Kidney epithelial cell (primary cell): Measurements from ENCODE around the gene SNTB2. TPM values are rescaled to one million over a fixed set of nuclear protein-coding genes. Genes with fewer than 3 reads are reported as not detected.

ENCODE experiments used
- DNase-seq: peaks from one replicate; pipeline ENCODE4 v3.0.0-alpha.2; 2010; ENCODE audit warnings: low read depth
- H3K27me3 ChIP-seq: 2 replicates; pipeline ENCODE4 v1.6.0; 2011; ENCODE audit warnings: low read length; ENCODE audit not compliant: control insufficient read depth, insufficient read depth
- H3K36me3 ChIP-seq: 2 replicates; pipeline ENCODE4 v1.5.1; 2011; ENCODE audit warnings: low read length; ENCODE audit not compliant: control insufficient read depth, insufficient read depth
- H3K4me3 ChIP-seq: 2 replicates; pipeline ENCODE4 v1.5.1; 2011; ENCODE audit warnings: low read depth, mild to moderate bottlenecking, control low read depth, low read length
- total RNA-seq: library from RNA; depleted of rRNA; stranded (reverse); fragments of >200 nt; gene quantifications from 2 replicates; pipeline ENCODE4 v1.2.3, GENCODE V29; 2015
- TF ChIP-seq, protein P1 (sequence below): IDR thresholded peaks from 2 replicates; pipeline ENCODE4 v1.5.1; 2011; ENCODE audit warnings: mild to moderate bottlenecking, moderate library complexity, low read length, control low read depth, inconsistent platforms; ENCODE audit not compliant: insufficient read depth, poor library complexity, severe bottlenecking

SNTB2 gene
- total RNA-seq, 1 donor from 2014 or later: 9.0 TPM

DNA sequence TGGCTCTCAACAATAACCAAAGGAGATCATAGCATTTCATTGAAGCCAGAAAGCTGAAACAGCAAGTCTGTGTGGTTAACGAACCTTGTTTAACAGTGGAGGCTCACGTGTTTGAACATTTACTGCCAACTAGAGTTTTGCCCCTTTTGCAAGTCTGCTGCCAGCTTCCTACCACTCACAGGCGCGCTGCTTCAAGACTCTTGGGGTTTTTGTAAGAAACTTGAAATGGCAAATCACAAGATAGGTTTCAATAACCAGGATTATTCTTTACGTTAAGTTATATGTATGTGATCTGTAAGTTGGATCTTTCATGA is 1.2 kb downstream of the SNTB2 start:
- Histone ChIP-seq H3K27me3 (no peaks in the 10 kb centered on the region), H3K4me3 (peak overlapping the region; percentile 86), H3K36me3 (no peaks in the 10 kb centered on the region)
- TF ChIP-seq, protein P1, sequence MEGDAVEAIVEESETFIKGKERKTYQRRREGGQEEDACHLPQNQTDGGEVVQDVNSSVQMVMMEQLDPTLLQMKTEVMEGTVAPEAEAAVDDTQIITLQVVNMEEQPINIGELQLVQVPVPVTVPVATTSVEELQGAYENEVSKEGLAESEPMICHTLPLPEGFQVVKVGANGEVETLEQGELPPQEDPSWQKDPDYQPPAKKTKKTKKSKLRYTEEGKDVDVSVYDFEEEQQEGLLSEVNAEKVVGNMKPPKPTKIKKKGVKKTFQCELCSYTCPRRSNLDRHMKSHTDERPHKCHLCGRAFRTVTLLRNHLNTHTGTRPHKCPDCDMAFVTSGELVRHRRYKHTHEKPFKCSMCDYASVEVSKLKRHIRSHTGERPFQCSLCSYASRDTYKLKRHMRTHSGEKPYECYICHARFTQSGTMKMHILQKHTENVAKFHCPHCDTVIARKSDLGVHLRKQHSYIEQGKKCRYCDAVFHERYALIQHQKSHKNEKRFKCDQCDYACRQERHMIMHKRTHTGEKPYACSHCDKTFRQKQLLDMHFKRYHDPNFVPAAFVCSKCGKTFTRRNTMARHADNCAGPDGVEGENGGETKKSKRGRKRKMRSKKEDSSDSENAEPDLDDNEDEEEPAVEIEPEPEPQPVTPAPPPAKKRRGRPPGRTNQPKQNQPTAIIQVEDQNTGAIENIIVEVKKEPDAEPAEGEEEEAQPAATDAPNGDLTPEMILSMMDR: no peak
- DNase-seq: no peak

DNA sequence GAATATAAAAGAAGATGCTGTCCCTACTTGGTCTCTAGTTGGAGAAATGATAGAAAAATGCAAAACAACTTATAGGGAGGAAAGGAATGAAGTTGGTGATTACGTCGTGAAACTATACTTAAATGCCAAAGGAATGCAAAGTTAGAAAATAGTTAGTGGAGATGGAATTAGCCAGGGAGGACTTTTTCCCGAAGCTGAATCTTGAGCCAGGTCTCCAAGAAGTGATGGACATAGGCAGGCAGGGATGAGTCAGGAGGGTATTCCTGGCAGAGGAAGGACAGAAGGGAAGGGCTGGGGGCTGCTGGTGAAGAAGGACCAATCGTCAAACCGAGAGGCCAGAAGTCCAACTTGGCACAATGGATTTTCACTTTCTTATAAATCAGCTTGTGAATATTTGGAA is 1.8 kb downstream of the SNTB2 start:
- no peaks in the 10 kb centered on the region for H3K36me3 ChIP-seq
- H3K4me3 ChIP-seq: peak overlapping the region; percentile 86
- H3K27me3 ChIP-seq: no peaks in the 10 kb centered on the region
- TF ChIP-seq, protein P1: no peak
- no peak for DNase-seq

GRCh38 chr16:69190046-69190588 is 3.2 kb downstream of the SNTB2 start:
- TF ChIP-seq, protein P1: no peak
- no peak overlapping the region for H3K4me3 ChIP-seq
- no peaks in the 10 kb centered on the region for H3K27me3 ChIP-seq
- no peaks in the 10 kb centered on the region for H3K36me3 ChIP-seq
- no peak for DNase-seq

- H3K27me3 ChIP-seq: no peaks in the 10 kb centered on the region
- TF ChIP-seq, protein P1: no peak
- no peaks in the 10 kb centered on the region for H3K36me3 ChIP-seq
- DNase-seq: no peak
- no peak overlapping the region for H3K4me3 ChIP-seq
These were observed 3.6 kb downstream of the SNTB2 start for GRCh38 chr16:69190598-69190997.

GRCh38 chr16:69191136-69191535 is 4.2 kb downstream of the SNTB2 start:
- DNase-seq: no peak
- no peak overlapping the region for H3K4me3 ChIP-seq
- TF ChIP-seq, protein P1: no peak
- no peaks in the 10 kb centered on the region for H3K27me3 ChIP-seq
- no peaks in the 10 kb centered on the region for H3K36me3 ChIP-seq

- TF ChIP-seq, protein P1: no peak
- DNase-seq: no peak
- H3K4me3 ChIP-seq: no peak overlapping the region
- H3K36me3 ChIP-seq: no peaks in the 10 kb centered on the region
- H3K27me3 ChIP-seq: no peaks in the 10 kb centered on the region
These were observed 6.9 kb downstream of the SNTB2 start for GRCh38 chr16:69193855-69194254.
